Endothelial cell of umbilical vein (primary cell): ENCODE results near the gene C10orf88. TPM values are rescaled to one million over a fixed set of nuclear protein-coding genes. Genes with fewer than 3 reads are reported as not detected.

Experiments used
- BruUV-seq: library from RNA; stranded (reverse); fragments of 400-500 nt; replicated peaks from 2 replicates; lab custom pipeline; 2021; lab: Mats Ljungman, UMichigan
- CTCF ChIA-PET: fragments of 300-600, 350-600 bp; sonication (Branson Sonifier 250); formaldehyde crosslinking; loops from one replicate; lab custom pipeline; 2021; ENCODE audit warnings: antibody characterized with exemption, inconsistent platforms; lab: Charles Lee
- POLR2A ChIA-PET: fragments of 300-600, 350-600 bp; sonication (Branson Sonifier 250); formaldehyde crosslinking; loops from one replicate; lab custom pipeline; 2021; ENCODE audit warnings: antibody characterized with exemption, inconsistent platforms; lab: Charles Lee
- DNase-seq: peaks from one replicate; pipeline ENCODE4 v3.0.0-alpha.2; 2011; ENCODE audit warnings: low read depth, low spot score
- FAIRE-seq: peaks from 2 replicates; lab custom pipeline; 2011; peaks lifted over from hg19 to GRCh38; lab: Jason Lieb, UNC
- H2AFZ ChIP-seq: 2 replicates; pipeline ENCODE4 v1.6.0; 2012; ENCODE audit warnings: low read depth, low read length, control low read depth, inconsistent platforms
- H3K27ac ChIP-seq: 2 replicates; pipeline ENCODE4 v1.5.1; 2011; ENCODE audit warnings: low read depth, mild to moderate bottlenecking, control low read depth, low read length, moderate library complexity; ENCODE audit not compliant: insufficient read depth
- H3K27me3 ChIP-seq, 2 experiments: 2 replicates each; pipeline versions ENCODE4 v1.6.0 to v1.6.1; 2011; ENCODE audit warnings: low read length in 2 of 2, mixed read lengths in 1 of 2; ENCODE audit not compliant: control insufficient read depth in 2 of 2, insufficient read depth in 2 of 2
- H3K36me3 ChIP-seq, 2 experiments: 2 replicates in 1 of 2; 3 replicates in 1 of 2; pipeline ENCODE4 v1.5.1; 2011; ENCODE audit warnings: low read length in 2 of 2, mild to moderate bottlenecking in 1 of 2, moderate library complexity in 1 of 2; ENCODE audit not compliant: control insufficient read depth in 2 of 2, insufficient read depth in 2 of 2; ENCODE audit errors: extremely low read depth in 1 of 2
- H3K4me1 ChIP-seq: 3 replicates; pipeline ENCODE4 v1.5.1; 2011; ENCODE audit warnings: mild to moderate bottlenecking, low read length; ENCODE audit not compliant: control insufficient read depth, insufficient read depth; ENCODE audit errors: extremely low read depth
- H3K4me2 ChIP-seq: 2 replicates; pipeline ENCODE4 v1.6.1; 2011; ENCODE audit warnings: low read length, control low read depth, mixed read lengths; ENCODE audit not compliant: insufficient read depth
- H3K4me3 ChIP-seq, 3 experiments: fragments of 200-600 bp in 1 of 3; sonication (generic), shearing (Covaris generic) in 1 of 3; replicated peaks in 1 of 3; 2 replicates each; pipeline ENCODE4 v1.5.1; 2011 to 2016; ENCODE audit warnings: control low read depth in 3 of 3, low read length in 3 of 3, mild to moderate bottlenecking in 2 of 3, inconsistent platforms in 1 of 3, low read depth in 1 of 3, moderate library complexity in 1 of 3; ENCODE audit not compliant: insufficient read depth in 1 of 3
- H3K79me2 ChIP-seq: 2 replicates; pipeline ENCODE4 v1.6.0; 2012; ENCODE audit warnings: low read length, inconsistent platforms; ENCODE audit not compliant: control insufficient read depth, insufficient read depth
- H3K9ac ChIP-seq: replicated peaks from 2 replicates; pipeline ENCODE3; 2011; ENCODE audit warnings: low read length, control low read depth; ENCODE audit not compliant: insufficient read depth; ENCODE audit errors: extremely low read depth
- H3K9me1 ChIP-seq: replicated peaks from 3 replicates; pipeline ENCODE4 v1.6.0; 2011; ENCODE audit warnings: mild to moderate bottlenecking, low read length; ENCODE audit not compliant: control insufficient read depth, insufficient read depth; ENCODE audit errors: extremely low read depth
- H3K9me3 ChIP-seq: replicated peaks from 2 replicates; pipeline ENCODE4 v1.5.1; 2012; ENCODE audit warnings: low read length, inconsistent platforms; ENCODE audit not compliant: control insufficient read depth, insufficient read depth
- H4K20me1 ChIP-seq: replicated peaks from 2 replicates; pipeline ENCODE3; 2011; ENCODE audit warnings: mild to moderate bottlenecking, low read length; ENCODE audit not compliant: control insufficient read depth, insufficient read depth; ENCODE audit errors: extremely low read depth
- EZH2 ChIP-seq: IDR thresholded peaks from 2 replicates; pipeline ENCODE4 v1.6.1; 2012; ENCODE audit warnings: borderline replicate concordance, low read depth, mild to moderate bottlenecking, moderate library complexity, low read length, inconsistent platforms; ENCODE audit not compliant: severe bottlenecking
- FOS ChIP-seq: IDR thresholded peaks from 2 replicates; pipeline ENCODE4 v1.6.1; 2011; ENCODE audit warnings: mild to moderate bottlenecking, low read length, moderate library complexity, borderline replicate concordance; ENCODE audit not compliant: insufficient read depth
- GATA2 ChIP-seq: IDR thresholded peaks from 2 replicates; pipeline ENCODE4 v1.7.0; 2011; ENCODE audit warnings: low read depth, mild to moderate bottlenecking, moderate library complexity, mixed read lengths, low read length; ENCODE audit not compliant: insufficient read length, insufficient read depth
- JUN ChIP-seq: IDR thresholded peaks from 2 replicates; pipeline ENCODE4 v1.6.1; 2011; ENCODE audit warnings: borderline replicate concordance, low read depth; ENCODE audit not compliant: insufficient read length, insufficient read depth
- MYC ChIP-seq: IDR thresholded peaks from one replicate; pipeline ENCODE4 v1.6.1; 2011; ENCODE audit warnings: mild to moderate bottlenecking, low read depth, low read length
- POLR2A ChIP-seq: IDR thresholded peaks from 2 replicates; pipeline ENCODE4 v1.6.1; 2012; ENCODE audit warnings: low read depth, mild to moderate bottlenecking, control low read depth, low read length
- POLR2AphosphoS5 ChIP-seq: IDR thresholded peaks from 2 replicates; pipeline ENCODE4 v1.6.1; 2012; ENCODE audit warnings: low read depth, mild to moderate bottlenecking, control low read depth, low read length, moderate library complexity; ENCODE audit not compliant: insufficient read depth
- dilution Hi-C: fragments of 300-500 bp; cut with MboI; formaldehyde crosslinking; loops from one replicate; pipeline ENCODE4 v1.15.0; 2019; ENCODE audit warnings: low sequenced_read_pairs; ENCODE audit not compliant: extremely low pct_ligation_motif_present
- intact Hi-C: fragments of 100-400 bp; cut with micrococcal nuclease; formaldehyde crosslinking; loops from one replicate; pipeline ENCODE4 v1.10.0; 2022
- polyA plus RNA-seq, 4 experiments: library from polyadenylated mRNA; depleted of rRNA in 3 of 4; stranded (reverse) in 3 of 4; unstranded in 1 of 4; fragments of >200 nt; gene quantifications; 2 replicates each; pipeline versions ENCODE4 v1.2.1 to v1.2.3, GENCODE V29; 2011 to 2012; ENCODE audit warnings: missing spikeins in 1 of 4
- total RNA-seq: library from RNA; stranded (reverse); gene quantifications from 2 replicates; pipeline ENCODE4 v1.2.3, GENCODE V29; 2021
- TF ChIP-seq, protein P1 (sequence below), 2 donors: IDR thresholded peaks; 1 replicate in 1 of 2; 2 replicates in 1 of 2; pipeline ENCODE4 v1.5.1; 2011; ENCODE audit warnings: low read length in 2 of 2, mild to moderate bottlenecking in 2 of 2, moderate library complexity in 2 of 2, control low read depth in 1 of 2, inconsistent platforms in 1 of 2, low read depth in 1 of 2; ENCODE audit not compliant: insufficient read depth in 1 of 2; ENCODE audit errors: extremely low read depth in 1 of 2
- TF ChIP-seq, protein P2 (sequence below): IDR thresholded peaks from 2 replicates; pipeline ENCODE4 v1.6.1; 2011; ENCODE audit not compliant: insufficient read depth, insufficient read length

Gene C10orf88
- total and polyA plus RNA-seq, 2 donors (not counting 3 experiments of a cell fraction or from before 2014, with no cell fraction given) = 3.6 to 13.2 TPM

DNA sequence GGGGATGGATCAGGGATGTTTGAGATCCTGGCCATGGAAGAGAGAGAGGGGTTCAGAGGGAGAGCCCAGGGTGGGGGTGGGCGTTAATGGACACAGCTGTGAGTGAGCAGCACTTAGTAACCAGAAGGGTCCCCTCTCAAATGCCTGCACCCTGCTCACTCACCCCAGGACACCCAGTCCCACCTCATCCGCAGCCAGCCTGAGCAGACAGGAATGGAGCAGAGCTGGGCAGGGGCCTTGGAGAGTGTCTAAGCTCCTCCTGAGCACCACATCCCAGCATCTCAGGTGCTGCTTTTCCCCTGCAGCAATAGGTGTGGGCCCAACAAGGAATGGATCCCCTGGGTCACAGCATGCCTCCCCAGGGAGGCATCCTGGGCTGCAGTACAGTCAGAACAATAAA, 38.3 kb downstream of the C10orf88 start:
- Histone ChIP-seq H3K27ac (no peak overlapping the region), H3K9me1 (no peaks in the 10 kb centered on the region), H3K4me3 (no peak overlapping the region), H4K20me1 (no peaks in the 10 kb centered on the region), H3K9ac (no peak overlapping the region), H3K79me2 (no peaks in the 10 kb centered on the region), H2AFZ (no peak overlapping the region), H3K9me3 (no peaks in the 10 kb centered on the region), H3K36me3 (no peaks in the 10 kb centered on the region), H3K27me3 (no peaks in the 10 kb centered on the region), H3K4me2 (no peak overlapping the region), H3K4me1 (no peaks in the 10 kb centered on the region)
- intact Hi-C loops (no loop called here), dilution Hi-C loops (no loop called here)
- POLR2A ChIA-PET = no interaction called here
- CTCF ChIA-PET = no interaction called here
- DNase-seq = no peak
- no peak for FAIRE-seq
- BruUV-seq = no TSS peak
- TF ChIP-seq GATA2 = no peak
- no peak for TF ChIP-seq EZH2
- no peak for TF ChIP-seq FOS
- no peak for TF ChIP-seq MYC
- TF ChIP-seq, protein P1, sequence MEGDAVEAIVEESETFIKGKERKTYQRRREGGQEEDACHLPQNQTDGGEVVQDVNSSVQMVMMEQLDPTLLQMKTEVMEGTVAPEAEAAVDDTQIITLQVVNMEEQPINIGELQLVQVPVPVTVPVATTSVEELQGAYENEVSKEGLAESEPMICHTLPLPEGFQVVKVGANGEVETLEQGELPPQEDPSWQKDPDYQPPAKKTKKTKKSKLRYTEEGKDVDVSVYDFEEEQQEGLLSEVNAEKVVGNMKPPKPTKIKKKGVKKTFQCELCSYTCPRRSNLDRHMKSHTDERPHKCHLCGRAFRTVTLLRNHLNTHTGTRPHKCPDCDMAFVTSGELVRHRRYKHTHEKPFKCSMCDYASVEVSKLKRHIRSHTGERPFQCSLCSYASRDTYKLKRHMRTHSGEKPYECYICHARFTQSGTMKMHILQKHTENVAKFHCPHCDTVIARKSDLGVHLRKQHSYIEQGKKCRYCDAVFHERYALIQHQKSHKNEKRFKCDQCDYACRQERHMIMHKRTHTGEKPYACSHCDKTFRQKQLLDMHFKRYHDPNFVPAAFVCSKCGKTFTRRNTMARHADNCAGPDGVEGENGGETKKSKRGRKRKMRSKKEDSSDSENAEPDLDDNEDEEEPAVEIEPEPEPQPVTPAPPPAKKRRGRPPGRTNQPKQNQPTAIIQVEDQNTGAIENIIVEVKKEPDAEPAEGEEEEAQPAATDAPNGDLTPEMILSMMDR (IDR thresholded peaks at IDR 0.05; ENCODE audit: extremely low read depth in 1 of 2, insufficient read depth in 1 of 2, low read depth in 1 of 2, low read length in 2 of 2) = no peak
- no peak for TF ChIP-seq POLR2A
- TF ChIP-seq, protein P2, sequence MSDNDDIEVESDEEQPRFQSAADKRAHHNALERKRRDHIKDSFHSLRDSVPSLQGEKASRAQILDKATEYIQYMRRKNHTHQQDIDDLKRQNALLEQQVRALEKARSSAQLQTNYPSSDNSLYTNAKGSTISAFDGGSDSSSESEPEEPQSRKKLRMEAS = no peak
- no peak for TF ChIP-seq JUN
- TF ChIP-seq POLR2AphosphoS5 = no peak
